Cardiac fibroblast (primary cell): ENCODE results near the gene NEK11.

Source experiments
- DNase-seq, 2 donors: peaks; one replicate each; pipeline versions ENCODE4 v3.0.0 to v3.0.0-alpha.2; 2010; ENCODE audit warnings: low read depth in 2 of 2
- H3K4me3 ChIP-seq, 2 donors: replicated peaks in 1 of 2; 1 replicate in 1 of 2; 2 replicates in 1 of 2; pipeline ENCODE4 v1.5.1; 2011; ENCODE audit warnings: low read depth in 2 of 2, low read length in 2 of 2, mild to moderate bottlenecking in 2 of 2, moderate library complexity in 1 of 2
- TF ChIP-seq, protein P1 (sequence below): IDR thresholded peaks from one replicate; pipeline ENCODE4 v1.5.1; 2011; ENCODE audit warnings: low read depth, mild to moderate bottlenecking, low read length, inconsistent platforms

NEK11 gene

DNA sequence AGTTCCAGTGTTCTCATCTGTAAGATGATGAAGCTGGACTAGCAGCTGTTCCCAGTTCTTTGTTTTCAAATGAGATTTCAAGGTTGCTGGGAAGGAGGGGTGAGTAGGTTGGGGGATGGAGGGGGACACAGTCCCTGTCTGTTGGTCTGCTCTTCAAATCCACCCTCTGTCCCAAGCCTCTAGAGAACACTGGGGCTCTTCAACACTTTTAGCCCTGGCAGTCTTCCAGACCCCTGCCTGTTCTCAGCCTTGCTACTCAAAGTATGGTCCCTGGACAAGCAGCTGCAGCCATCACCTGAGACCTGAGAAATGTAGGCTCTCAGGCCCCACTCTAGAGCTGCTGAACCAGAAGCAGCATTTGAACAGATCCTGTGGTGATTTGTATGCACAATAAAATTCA lies 41.3 kb downstream of the NEK11 start:
- no peak for DNase-seq
- H3K4me3 ChIP-seq: no peak overlapping the region
- TF ChIP-seq, protein P1, sequence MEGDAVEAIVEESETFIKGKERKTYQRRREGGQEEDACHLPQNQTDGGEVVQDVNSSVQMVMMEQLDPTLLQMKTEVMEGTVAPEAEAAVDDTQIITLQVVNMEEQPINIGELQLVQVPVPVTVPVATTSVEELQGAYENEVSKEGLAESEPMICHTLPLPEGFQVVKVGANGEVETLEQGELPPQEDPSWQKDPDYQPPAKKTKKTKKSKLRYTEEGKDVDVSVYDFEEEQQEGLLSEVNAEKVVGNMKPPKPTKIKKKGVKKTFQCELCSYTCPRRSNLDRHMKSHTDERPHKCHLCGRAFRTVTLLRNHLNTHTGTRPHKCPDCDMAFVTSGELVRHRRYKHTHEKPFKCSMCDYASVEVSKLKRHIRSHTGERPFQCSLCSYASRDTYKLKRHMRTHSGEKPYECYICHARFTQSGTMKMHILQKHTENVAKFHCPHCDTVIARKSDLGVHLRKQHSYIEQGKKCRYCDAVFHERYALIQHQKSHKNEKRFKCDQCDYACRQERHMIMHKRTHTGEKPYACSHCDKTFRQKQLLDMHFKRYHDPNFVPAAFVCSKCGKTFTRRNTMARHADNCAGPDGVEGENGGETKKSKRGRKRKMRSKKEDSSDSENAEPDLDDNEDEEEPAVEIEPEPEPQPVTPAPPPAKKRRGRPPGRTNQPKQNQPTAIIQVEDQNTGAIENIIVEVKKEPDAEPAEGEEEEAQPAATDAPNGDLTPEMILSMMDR: no peak

GRCh38 chr3:131072099-131072559 lies 45.5 kb downstream of the NEK11 start:
- TF ChIP-seq, protein P1: no peak
- H3K4me3 ChIP-seq: no peak overlapping the region
- peak; percentile 39 to 71 for DNase-seq

GRCh38 chr3:131072845-131073244 lies 46.2 kb downstream of the NEK11 start:
- no peak overlapping the region for H3K4me3 ChIP-seq
- peak; percentile 76 to 94 for DNase-seq
- TF ChIP-seq, protein P1: no peak

- DNase-seq: no peak
- TF ChIP-seq, protein P1: no peak
- no peak overlapping the region for H3K4me3 ChIP-seq
Observed at GRCh38 chr3:131075632-131076328, 49.1 kb downstream of the NEK11 start.

GRCh38 chr3:131077904-131078303 lies 51.2 kb downstream of the NEK11 start:
- DNase-seq: no peak
- TF ChIP-seq, protein P1: no peak
- H3K4me3 ChIP-seq: no peak overlapping the region

DNA sequence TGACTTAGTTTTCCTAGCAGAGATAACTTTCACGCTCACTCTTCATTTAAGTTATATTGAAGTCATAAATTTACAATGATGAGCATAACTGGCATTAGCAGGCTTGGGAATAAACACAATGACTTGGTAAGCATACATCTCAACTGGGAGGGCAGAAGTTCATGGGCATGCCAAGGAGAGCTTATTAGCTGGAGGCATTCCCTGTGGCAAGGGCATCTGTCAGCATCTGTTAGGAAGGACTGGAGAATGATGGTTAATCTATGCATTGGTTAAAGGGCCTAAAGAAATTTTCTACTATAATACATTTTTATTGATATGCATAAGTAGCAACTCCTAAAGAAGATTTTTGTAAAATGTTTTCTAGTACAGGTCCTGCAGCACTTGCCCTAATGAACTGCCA lies 52.4 kb downstream of the NEK11 start:
- TF ChIP-seq, protein P1: no peak

GRCh38 chr3:131081224-131081623 lies 54.5 kb downstream of the NEK11 start:
- H3K4me3 ChIP-seq: no peak overlapping the region
- TF ChIP-seq, protein P1: no peak
- peak in 1 of 2 donors; percentile 12 for DNase-seq

More for the DNA sequence above, 52.4 kb downstream of the NEK11 start:
- DNase-seq: no peak
- H3K4me3 ChIP-seq: no peak overlapping the region
